HG02678 (cell line): ENCODE measurements around the gene ZNF664.

Experiments
- ATAC-seq: cut with Tn5 transposase; IDR thresholded peaks from one replicate; pipeline ENCODE4 v1.9.1; 2021; ENCODE audit warnings: mild to moderate bottlenecking, moderate library complexity; ENCODE audit not compliant: unreplicated experiment

ZNF664 gene

GRCh38 chr12:124027753-124028554, 54.9 kb downstream of the ZNF664 start:
- no peak for ATAC-seq

- ATAC-seq = no peak
These were observed 55.5 kb downstream of the ZNF664 start for GRCh38 chr12:124028555-124028925.

DNA sequence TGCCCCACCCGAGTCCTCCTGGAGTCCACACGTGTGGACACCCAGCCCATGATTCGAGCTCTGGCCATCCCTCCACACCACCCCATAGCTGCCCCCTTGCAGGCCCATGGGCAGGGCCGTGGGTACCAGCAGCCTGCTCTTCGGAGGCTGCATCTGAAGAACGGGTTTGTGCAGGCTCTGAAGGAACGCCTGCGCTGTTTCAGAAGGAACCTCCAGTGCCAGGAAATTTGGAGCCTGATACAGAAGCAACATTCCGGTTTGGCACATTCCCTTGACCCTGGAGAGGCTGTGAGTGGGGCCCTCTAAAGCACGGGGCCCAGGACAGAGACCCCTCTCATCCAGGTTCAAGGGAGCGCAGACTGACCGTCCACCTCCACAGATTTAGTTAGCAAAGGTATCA, 57.0 kb downstream of the ZNF664 start:
- ATAC-seq = no peak

GRCh38 chr12:124030510-124030909, 57.5 kb downstream of the ZNF664 start:
- ATAC-seq = no peak

DNA sequence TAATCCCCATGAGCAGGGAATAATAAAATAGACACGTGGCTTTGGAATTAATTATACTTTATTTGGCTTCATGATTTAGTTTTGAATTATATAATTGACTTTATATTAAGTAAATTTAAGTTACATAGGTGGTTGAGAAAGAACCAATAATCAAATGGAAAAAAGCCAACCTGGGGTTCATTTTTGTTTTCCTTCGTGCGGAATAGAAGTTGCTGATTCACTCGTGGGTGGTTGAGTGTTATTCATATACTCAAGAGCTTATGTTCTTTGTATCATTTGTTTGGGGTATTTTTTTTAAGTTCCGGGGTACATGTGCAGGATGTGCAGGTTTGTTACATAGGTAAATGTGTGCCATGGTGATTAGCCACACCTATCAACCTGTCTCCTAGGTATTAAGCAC, 58.0 kb downstream of the ZNF664 start:
- no peak for ATAC-seq

- ATAC-seq = no peak
These were observed 59.4 kb downstream of the ZNF664 start for GRCh38 chr12:124032265-124032886.

GRCh38 chr12:124033859-124034258, 60.8 kb downstream of the ZNF664 start:
- ATAC-seq = no peak

DNA sequence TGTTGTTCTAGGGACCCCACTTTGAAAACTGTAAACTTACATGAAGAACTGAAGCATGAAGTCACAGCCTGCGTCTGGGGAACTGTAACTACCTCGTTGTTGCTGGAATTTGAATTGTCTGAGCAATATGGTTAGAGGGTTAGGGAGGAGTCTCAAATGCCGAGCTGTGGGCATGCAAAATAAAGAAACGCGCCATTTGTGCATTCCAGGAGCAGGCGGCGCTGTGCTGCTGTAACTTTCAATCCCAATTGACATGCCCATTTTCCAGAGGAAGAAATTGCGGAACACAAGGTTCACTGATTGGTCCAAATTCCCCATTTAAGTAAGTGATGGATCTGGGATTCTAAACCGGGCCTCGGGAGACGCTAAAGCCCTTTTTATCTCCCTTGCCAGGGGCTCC, 61.3 kb downstream of the ZNF664 start:
- ATAC-seq = no peak

DNA sequence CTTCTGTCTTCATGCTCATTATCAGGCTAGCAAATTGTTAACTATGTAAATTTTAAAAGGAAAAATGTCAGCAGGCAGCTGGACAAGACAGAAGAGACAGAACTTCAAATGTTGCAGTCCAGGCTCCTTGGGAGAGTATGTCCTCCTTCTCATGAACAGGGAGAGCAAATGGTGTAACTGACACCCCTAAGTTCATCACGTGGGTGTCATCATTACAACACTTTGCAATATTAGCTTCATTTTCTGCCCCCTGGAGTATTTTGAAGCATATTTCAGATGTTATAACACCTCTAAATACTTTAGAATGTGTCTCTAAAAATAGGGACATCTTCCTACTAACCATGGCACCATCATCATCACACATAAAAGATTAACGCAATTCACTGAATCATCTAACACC, 62.1 kb downstream of the ZNF664 start:
- ATAC-seq = no peak

DNA sequence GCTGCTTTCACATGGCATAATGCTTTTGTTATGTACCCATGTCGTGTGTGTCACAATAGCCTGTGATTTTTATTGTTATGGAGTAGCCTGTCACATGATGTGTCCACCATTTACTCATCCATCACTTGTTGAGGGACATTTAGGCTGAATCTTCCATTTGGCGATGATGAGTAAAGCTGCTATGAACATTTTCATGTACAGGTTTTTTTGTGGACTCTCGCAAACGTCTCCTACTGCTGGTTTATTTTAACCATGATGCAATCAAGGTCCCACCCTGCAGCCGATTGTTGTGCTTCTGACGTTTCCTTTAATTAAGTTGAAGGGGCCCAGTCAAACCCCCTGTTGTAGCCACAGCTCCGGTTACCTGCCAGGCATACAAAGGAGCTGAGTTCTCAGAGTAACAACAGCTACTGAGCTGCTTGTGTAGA, 63.2 kb downstream of the ZNF664 start:
- ATAC-seq = no peak

GRCh38 chr12:124036657-124037109, 63.7 kb downstream of the ZNF664 start:
- no peak for ATAC-seq

- ATAC-seq = no peak
These were observed 64.3 kb downstream of the ZNF664 start for GRCh38 chr12:124037331-124037730.

DNA sequence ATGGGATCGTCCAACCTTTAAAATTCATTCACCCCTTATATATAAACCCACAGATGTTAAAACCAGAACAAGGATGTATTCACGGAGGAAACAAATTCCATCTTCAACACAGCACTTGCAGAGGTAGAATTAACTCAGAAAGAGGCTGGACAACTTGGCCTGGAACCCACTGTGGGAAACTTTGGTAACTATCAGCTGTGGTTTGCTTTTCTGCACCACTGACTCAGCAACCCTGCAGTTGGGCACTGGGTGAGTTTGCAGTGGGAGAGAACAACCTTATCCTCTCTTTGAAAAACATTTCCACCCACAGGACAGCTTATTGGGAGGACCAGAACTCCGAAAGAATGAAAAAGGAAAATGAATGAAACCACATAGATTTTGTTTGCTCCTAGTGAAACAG, 66.3 kb downstream of the ZNF664 start:
- ATAC-seq = no peak

- no peak for ATAC-seq
These were observed 67.3 kb downstream of the ZNF664 start for GRCh38 chr12:124040291-124040690.

GRCh38 chr12:124040737-124041136, 67.7 kb downstream of the ZNF664 start:
- no peak for ATAC-seq

- ATAC-seq = no peak
These were observed 68.9 kb downstream of the ZNF664 start for GRCh38 chr12:124041907-124042306.

DNA sequence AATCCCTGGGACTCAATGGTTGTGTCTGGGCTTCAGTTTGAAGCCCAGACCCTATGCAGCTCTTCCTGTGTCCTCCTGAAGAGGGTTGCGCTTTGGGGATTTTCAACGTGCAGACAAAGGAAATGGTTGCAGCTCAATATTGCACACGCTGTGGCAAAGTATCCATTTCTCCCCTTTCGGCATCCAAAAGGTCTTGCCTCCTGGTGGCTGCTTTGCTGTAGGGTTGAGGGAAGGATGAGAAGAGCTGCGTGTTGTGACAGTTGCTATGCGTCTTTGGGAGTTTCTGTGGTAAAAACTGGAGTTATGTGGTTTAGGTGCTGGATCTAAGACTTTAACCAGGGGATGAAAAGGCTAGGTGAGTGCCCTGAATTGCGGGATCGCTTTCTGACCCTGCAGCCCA, 71.0 kb downstream of the ZNF664 start:
- no peak for ATAC-seq

GRCh38 chr12:124044809-124045321, 71.8 kb downstream of the ZNF664 start:
- ATAC-seq = no peak

DNA sequence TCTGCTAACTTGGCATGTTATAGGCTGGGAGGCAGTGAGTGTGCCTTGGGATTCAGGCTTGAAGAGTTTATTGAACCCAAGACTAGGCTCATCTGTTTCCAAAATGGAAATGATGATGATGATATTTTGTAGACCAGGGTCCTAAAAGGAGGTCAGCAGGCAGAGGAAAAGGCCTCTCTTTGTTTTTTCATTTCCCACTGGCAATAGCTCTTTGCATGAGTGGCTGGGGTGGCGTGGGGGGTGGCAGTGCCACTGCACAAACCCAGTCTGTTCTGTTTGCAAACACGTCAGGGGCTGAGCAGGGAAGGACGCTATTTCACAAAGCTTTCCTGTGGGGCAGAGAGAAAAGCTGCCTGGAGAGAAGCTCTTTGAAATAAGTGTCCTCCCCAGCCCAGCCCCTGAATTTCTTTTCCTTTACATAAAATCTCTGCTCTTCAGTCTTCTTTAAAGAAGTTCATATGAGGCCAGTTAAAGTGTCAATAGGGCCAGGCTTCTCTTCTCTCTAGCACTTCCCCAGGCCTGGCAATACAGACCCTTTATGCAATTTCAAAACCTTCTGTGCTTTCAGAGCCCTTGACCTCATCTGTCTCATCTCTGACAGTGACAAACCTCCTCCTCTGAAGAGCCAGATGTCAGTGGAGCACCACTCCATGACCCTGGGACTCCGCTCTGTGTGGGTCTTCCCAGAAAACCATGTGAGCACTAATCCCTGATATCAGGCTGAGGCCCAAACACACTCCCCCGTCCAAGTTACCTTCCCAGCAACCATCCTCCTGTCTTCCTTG, 72.8 kb downstream of the ZNF664 start:
- ATAC-seq = no peak

- no peak for ATAC-seq
These were observed 73.4 kb downstream of the ZNF664 start for GRCh38 chr12:124046456-124046740.

DNA sequence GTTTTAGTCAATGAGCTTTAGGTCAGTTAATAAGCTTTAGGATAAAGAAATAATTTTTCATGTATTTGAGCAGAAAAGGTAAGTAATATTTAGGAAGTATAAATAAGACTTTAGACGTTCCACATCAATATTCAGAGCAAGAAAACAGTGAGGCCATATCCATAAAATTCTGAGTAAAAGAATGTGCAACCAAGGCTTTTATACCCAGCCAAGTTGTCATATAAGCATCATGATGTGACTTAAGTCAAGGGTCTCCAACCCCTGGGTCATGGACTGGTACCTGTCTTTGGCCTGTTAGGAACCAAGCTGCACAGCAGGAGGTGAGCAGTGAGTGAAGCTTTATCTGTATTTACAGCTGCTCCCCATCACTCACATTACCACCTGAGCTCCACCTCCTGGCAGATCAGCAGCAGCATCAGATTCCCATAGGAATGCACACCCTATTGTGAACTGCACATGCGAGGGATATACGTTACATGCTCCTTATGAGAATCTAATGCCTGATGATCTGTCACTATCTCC, 74.1 kb downstream of the ZNF664 start:
- no peak for ATAC-seq
